Peyer's patch (tissue), 4 donors: ENCODE measurements around the gene PPDPF.

ENCODE experiments used
- POLR2A ChIP-seq, 2 donors: fragments of 450-650 bp; IDR thresholded peaks; one replicate each; pipeline ENCODE4 v1.5.1; 2017; ENCODE audit warnings: antibody characterized with exemption in 2 of 2, mild to moderate bottlenecking in 2 of 2, moderate library complexity in 2 of 2
- TF ChIP-seq, protein P1 (sequence below), 6 experiments: fragments of 450-650 bp in 4 of 6; fragments of 200-600 bp in 2 of 6; sonication (generic) in 1 of 6; IDR thresholded peaks; one replicate each; pipeline ENCODE4 v1.5.1; 2017 to 2019; ENCODE audit warnings: antibody characterized with exemption in 6 of 6, mild to moderate bottlenecking in 3 of 6, moderate library complexity in 1 of 6

DNA sequence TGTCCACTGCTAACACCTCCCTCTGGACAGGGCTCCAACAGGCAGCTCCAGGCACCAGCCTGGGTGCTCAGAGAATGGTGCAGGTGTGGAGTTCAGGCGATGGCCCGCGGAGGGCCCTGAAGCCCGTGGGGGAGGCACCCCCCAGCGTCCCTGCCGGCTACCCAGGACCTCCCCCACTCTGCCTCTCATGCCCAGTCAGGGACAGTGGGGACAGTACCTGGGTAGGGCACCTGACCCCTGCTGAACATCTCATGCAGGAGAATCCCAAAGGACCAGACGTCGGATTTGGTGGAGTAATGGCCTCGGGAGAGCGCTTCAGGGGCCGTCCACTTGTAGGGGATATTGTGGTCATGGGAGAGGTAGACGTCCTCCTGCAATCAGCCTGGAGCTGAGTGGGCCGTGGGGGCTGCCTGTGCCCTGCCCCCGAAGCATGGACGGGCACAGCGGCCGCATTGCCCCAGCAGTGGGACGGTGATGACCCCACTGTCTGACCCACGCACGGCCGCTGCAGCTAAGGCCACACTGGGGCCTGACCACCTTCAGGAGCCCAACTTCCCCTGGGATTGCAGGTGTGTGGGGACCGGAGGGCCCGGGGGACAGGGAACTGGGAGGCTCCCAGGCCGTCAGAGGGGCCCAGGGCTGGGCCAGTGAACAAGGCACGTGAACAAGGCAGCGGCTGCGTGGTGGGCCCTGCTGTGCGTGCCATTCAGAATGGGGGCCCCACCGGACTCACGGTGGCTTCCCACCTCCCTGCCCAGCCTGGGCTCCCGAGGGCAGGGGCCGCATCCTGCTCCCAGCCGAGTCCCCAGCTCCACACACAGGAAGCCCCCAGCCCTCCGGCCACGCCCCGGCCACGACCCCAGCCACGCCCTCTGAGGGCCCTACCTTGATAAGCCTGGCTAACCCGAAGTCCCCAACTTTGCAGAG lies 9.6 kb downstream of the PPDPF start:
- TF ChIP-seq, protein P1, sequence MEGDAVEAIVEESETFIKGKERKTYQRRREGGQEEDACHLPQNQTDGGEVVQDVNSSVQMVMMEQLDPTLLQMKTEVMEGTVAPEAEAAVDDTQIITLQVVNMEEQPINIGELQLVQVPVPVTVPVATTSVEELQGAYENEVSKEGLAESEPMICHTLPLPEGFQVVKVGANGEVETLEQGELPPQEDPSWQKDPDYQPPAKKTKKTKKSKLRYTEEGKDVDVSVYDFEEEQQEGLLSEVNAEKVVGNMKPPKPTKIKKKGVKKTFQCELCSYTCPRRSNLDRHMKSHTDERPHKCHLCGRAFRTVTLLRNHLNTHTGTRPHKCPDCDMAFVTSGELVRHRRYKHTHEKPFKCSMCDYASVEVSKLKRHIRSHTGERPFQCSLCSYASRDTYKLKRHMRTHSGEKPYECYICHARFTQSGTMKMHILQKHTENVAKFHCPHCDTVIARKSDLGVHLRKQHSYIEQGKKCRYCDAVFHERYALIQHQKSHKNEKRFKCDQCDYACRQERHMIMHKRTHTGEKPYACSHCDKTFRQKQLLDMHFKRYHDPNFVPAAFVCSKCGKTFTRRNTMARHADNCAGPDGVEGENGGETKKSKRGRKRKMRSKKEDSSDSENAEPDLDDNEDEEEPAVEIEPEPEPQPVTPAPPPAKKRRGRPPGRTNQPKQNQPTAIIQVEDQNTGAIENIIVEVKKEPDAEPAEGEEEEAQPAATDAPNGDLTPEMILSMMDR (IDR thresholded peaks at IDR 0.05) = no peak
- no peak for TF ChIP-seq POLR2A (IDR thresholded peaks at IDR 0.05)
